HepG2 (cell line): Measurements from ENCODE around the gene VAMP5.

Experiments
- CTCF ChIP-seq: sonication (generic); formaldehyde crosslinking; IDR thresholded peaks from 2 replicates; pipeline ENCODE4 v1.5.0; 2020; ENCODE audit warnings: mild to moderate bottlenecking, missing genetic modification reagents, moderate library complexity
- MAZ ChIP-seq, 2 experiments: sonication (generic) in 1 of 2; formaldehyde crosslinking in 1 of 2; IDR thresholded peaks; 2 replicates each; pipeline versions ENCODE4 v1.5.0 to v1.6.1; 2012 to 2020; ENCODE audit warnings: low read depth in 2 of 2, mild to moderate bottlenecking in 2 of 2, borderline replicate concordance in 1 of 2, improper control_type of control experiment in 1 of 2, low read length in 1 of 2, missing genetic modification reagents in 1 of 2, moderate library complexity in 1 of 2
- MEIS2 ChIP-seq: sonication (generic); formaldehyde crosslinking; IDR thresholded peaks from 2 replicates; pipeline ENCODE4 v1.9.0; 2021; ENCODE audit warnings: mild to moderate bottlenecking, missing genetic modification reagents
- POLR2A ChIP-seq, 2 experiments: IDR thresholded peaks; 2 replicates each; pipeline ENCODE4 v1.6.1; 2011; ENCODE audit warnings: low read depth in 2 of 2, low read length in 2 of 2, mild to moderate bottlenecking in 1 of 2, moderate library complexity in 1 of 2; ENCODE audit not compliant: insufficient read depth in 1 of 2
- ZNF704 ChIP-seq: sonication (generic); formaldehyde crosslinking; IDR thresholded peaks from 2 replicates; pipeline ENCODE4 v1.8.1; 2023; ENCODE audit warnings: mild to moderate bottlenecking, inconsistent platforms, moderate library complexity, missing genetic modification reagents, borderline replicate concordance

- TF ChIP-seq POLR2A (IDR thresholded peaks at IDR 0.05; ENCODE audit: insufficient read depth in 1 of 2, low read depth in 2 of 2, low read length in 2 of 2): peak; percentile 52 to 90; a peak in 3 of 4 replicates
- TF ChIP-seq ZNF704 (CRISPR knock-in tag): no peak
- 0 out of 2 replicates have a peak, but pooled peaks have one; percentile 20 for TF ChIP-seq MAZ (IDR thresholded peaks at IDR 0.05; ENCODE audit: borderline replicate concordance, low read depth, low read length)
- peak; percentile 79; the same call in 1 of the 2 replicates for TF ChIP-seq MAZ (CRISPR knock-in tag; IDR thresholded peaks at IDR 0.05; ENCODE audit: low read depth)
- no peak for TF ChIP-seq CTCF (CRISPR knock-in tag)
- TF ChIP-seq MEIS2: peak; percentile 74
These were observed 27.7 kb downstream of the VAMP5 start, which contains the start of gene C2orf68 for GRCh38 chr2:85611705-85612587.
